Panc1 (cell line): Measurements from ENCODE around the gene TNFRSF1B.

Experiments
- CTCF ChIP-seq: fragments of 450-650 bp; IDR thresholded peaks from 2 replicates; pipeline ENCODE4 v1.5.1; 2017; ENCODE audit warnings: mild to moderate bottlenecking
- REST ChIP-seq, 2 experiments: IDR thresholded peaks; 2 replicates each; pipeline ENCODE4 v1.6.1; 2011 to 2012; ENCODE audit warnings: low read depth in 2 of 2, control low read depth in 1 of 2, low read length in 1 of 2, mild to moderate bottlenecking in 1 of 2, moderate library complexity in 1 of 2; ENCODE audit not compliant: insufficient read depth in 1 of 2

- TF ChIP-seq CTCF (no peak), REST (IDR thresholded peaks at IDR 0.05; ENCODE audit: insufficient read depth in 1 of 2, low read depth in 2 of 2, low read length in 1 of 2) (no peak)
These were observed 79.8 kb downstream of the TNFRSF1B start for GRCh38 chr1:12246584-12246983.
